DND-41 (cell line): ENCODE results near the gene PLSCR4.

Source experiments
- ATAC-seq: fragments of 200-7000 bp; cut with Tn5 transposase; 3 replicates; pipeline ENCODE4 v1.9.1; 2021; ENCODE audit warnings: low read depth; ENCODE audit not compliant: insufficient read depth
- DNase-seq: peaks from one replicate; pipeline ENCODE4 v3.0.0-alpha.2; 2020
- H2AFZ ChIP-seq: 2 replicates; pipeline ENCODE4 v1.6.0; 2012; ENCODE audit warnings: low read depth, low read length
- H3K27ac ChIP-seq: 2 replicates; pipeline ENCODE4 v1.5.1; 2012; ENCODE audit warnings: low read length, inconsistent platforms
- H3K27me3 ChIP-seq: fragments of 200-600 bp; sonication (generic); 2 replicates; pipeline ENCODE4 v1.6.0; 2012; ENCODE audit warnings: low read length, mild to moderate bottlenecking, inconsistent platforms; ENCODE audit not compliant: insufficient read depth, poor library complexity
- H3K36me3 ChIP-seq: 2 replicates; pipeline ENCODE4 v1.5.1; 2012; ENCODE audit warnings: low read length, inconsistent platforms; ENCODE audit not compliant: insufficient read depth
- H3K4me1 ChIP-seq: 2 replicates; pipeline ENCODE4 v1.5.1; 2012; ENCODE audit warnings: mild to moderate bottlenecking, low read length; ENCODE audit not compliant: insufficient read depth
- H3K4me2 ChIP-seq: 2 replicates; pipeline ENCODE4 v1.6.0; 2012; ENCODE audit warnings: mild to moderate bottlenecking, moderate library complexity, low read length, inconsistent platforms; ENCODE audit not compliant: insufficient read depth
- H3K4me3 ChIP-seq, 2 experiments: fragments of 200-600 bp in 1 of 2; shearing (Covaris generic) in 1 of 2; 2 replicates each; pipeline ENCODE4 v1.5.1; 2012 to 2016; ENCODE audit warnings: inconsistent platforms in 2 of 2, low read length in 2 of 2, mild to moderate bottlenecking in 2 of 2, low read depth in 1 of 2, moderate library complexity in 1 of 2
- H3K79me2 ChIP-seq: 2 replicates; pipeline ENCODE4 v1.6.0; 2012; ENCODE audit warnings: low read length, inconsistent platforms; ENCODE audit not compliant: insufficient read depth
- H3K9ac ChIP-seq: 2 replicates; pipeline ENCODE4 v1.6.0; 2012; ENCODE audit warnings: low read depth, mild to moderate bottlenecking, inconsistent platforms, low read length, moderate library complexity
- H3K9me3 ChIP-seq: 2 replicates; pipeline ENCODE4 v1.5.1; 2012; ENCODE audit warnings: low read length, moderate library complexity, mild to moderate bottlenecking, inconsistent platforms; ENCODE audit not compliant: insufficient read depth, severe bottlenecking
- H4K20me1 ChIP-seq: 2 replicates; pipeline ENCODE4 v1.6.0; 2012; ENCODE audit warnings: low read length; ENCODE audit not compliant: insufficient read depth
- CTCF ChIP-seq: IDR thresholded peaks from 2 replicates; pipeline ENCODE4 v1.5.1; 2012; ENCODE audit warnings: borderline replicate concordance, low read length, moderate library complexity, mild to moderate bottlenecking; ENCODE audit not compliant: poor library complexity, severe bottlenecking; ENCODE audit errors: extremely low read depth
- EZH2 ChIP-seq: IDR thresholded peaks from 3 replicates; pipeline ENCODE4 v1.6.1; 2012; ENCODE audit warnings: borderline replicate concordance, low read depth, mild to moderate bottlenecking, moderate library complexity, low read length, inconsistent platforms; ENCODE audit not compliant: severe bottlenecking

PLSCR4 gene

GRCh38 chr3:146180376-146180775 is 70.5 kb downstream of the PLSCR4 start:
- Histone ChIP-seq H3K27ac (no peak overlapping the region), H4K20me1 (no peaks in the 10 kb centered on the region), H3K9ac (no peak overlapping the region), H3K9me3 (no peaks in the 10 kb centered on the region), H2AFZ (no peak overlapping the region), H3K4me1 (no peaks in the 10 kb centered on the region), H3K4me3 (no peak overlapping the region), H3K36me3 (no peaks in the 10 kb centered on the region), H3K4me2 (no peak overlapping the region), H3K27me3 (no peaks in the 10 kb centered on the region), H3K79me2 (no peaks in the 10 kb centered on the region)
- no peak for ATAC-seq
- TF ChIP-seq CTCF: no peak
- no peak for TF ChIP-seq EZH2
- DNase-seq: no peak

GRCh38 chr3:146178006-146178689 is 72.8 kb downstream of the PLSCR4 start:
- no peaks in the 10 kb centered on the region for H3K36me3 ChIP-seq
- H3K4me1 ChIP-seq: no peaks in the 10 kb centered on the region
- H3K27me3 ChIP-seq: no peaks in the 10 kb centered on the region
- TF ChIP-seq CTCF: no peak
- no peak for TF ChIP-seq EZH2
- DNase-seq (no peak), ATAC-seq (no peak)
- no peaks in the 10 kb centered on the region for H3K79me2 ChIP-seq
- H3K9ac ChIP-seq: no peak overlapping the region
- no peak overlapping the region for H3K4me3 ChIP-seq
- no peak overlapping the region for H3K4me2 ChIP-seq
- no peaks in the 10 kb centered on the region for H4K20me1 ChIP-seq
- no peak overlapping the region for H2AFZ ChIP-seq
- H3K27ac ChIP-seq: no peak overlapping the region
- no peaks in the 10 kb centered on the region for H3K9me3 ChIP-seq

- H3K27ac ChIP-seq: no peak overlapping the region
- no peak overlapping the region for H2AFZ ChIP-seq
- no peaks in the 10 kb centered on the region for H4K20me1 ChIP-seq
These were observed 73.4 kb downstream of the PLSCR4 start for GRCh38 chr3:146177519-146177918.

More at GRCh38 chr3:146177519-146177918, 73.4 kb downstream of the PLSCR4 start:
- Histone ChIP-seq H3K79me2 (no peaks in the 10 kb centered on the region), H3K4me3 (no peak overlapping the region), H3K27me3 (no peaks in the 10 kb centered on the region), H3K4me1 (no peaks in the 10 kb centered on the region), H3K9ac (no peak overlapping the region), H3K36me3 (no peaks in the 10 kb centered on the region), H3K4me2 (no peak overlapping the region), H3K9me3 (no peaks in the 10 kb centered on the region)
- ATAC-seq (no peak), DNase-seq (no peak)
- no peak for TF ChIP-seq EZH2
- no peak for TF ChIP-seq CTCF
